GM18526 (cell line): ENCODE measurements around the gene RFX4.

Experiments
- POLR2A ChIP-seq: IDR thresholded peaks from 3 replicates; pipeline ENCODE4 v1.6.1; 2011; ENCODE audit not compliant: insufficient read length; ENCODE audit errors: extremely low read depth

RFX4 gene

GRCh38 chr12:106721915-106722314 is 139.1 kb downstream of the RFX4 start:
- TF ChIP-seq POLR2A: no peak

- no peak for TF ChIP-seq POLR2A
Measured at GRCh38 chr12:106722837-106723236, 140.0 kb downstream of the RFX4 start.

- TF ChIP-seq POLR2A: no peak
Measured at GRCh38 chr12:106723416-106723815, 140.6 kb downstream of the RFX4 start.

GRCh38 chr12:106724116-106724515 is 141.3 kb downstream of the RFX4 start:
- TF ChIP-seq POLR2A: no peak

- no peak for TF ChIP-seq POLR2A
Measured at GRCh38 chr12:106724934-106725333, 142.1 kb downstream of the RFX4 start.

- TF ChIP-seq POLR2A: no peak
Measured at GRCh38 chr12:106729611-106730010, 146.8 kb downstream of the RFX4 start.

GRCh38 chr12:106732890-106733289 is 150.1 kb downstream of the RFX4 start:
- no peak for TF ChIP-seq POLR2A

GRCh38 chr12:106733660-106734059 is 150.9 kb downstream of the RFX4 start:
- TF ChIP-seq POLR2A: no peak

GRCh38 chr12:106736051-106736957 is 153.5 kb downstream of the RFX4 start:
- TF ChIP-seq POLR2A: no peak

- TF ChIP-seq POLR2A: no peak
Measured at GRCh38 chr12:106739318-106739717, 156.5 kb downstream of the RFX4 start.

- TF ChIP-seq POLR2A: no peak
Measured at GRCh38 chr12:106739815-106740530, 157.2 kb downstream of the RFX4 start.

GRCh38 chr12:106740818-106741217 is 158.0 kb downstream of the RFX4 start:
- TF ChIP-seq POLR2A: no peak

GRCh38 chr12:106741247-106741646 is 158.4 kb downstream of the RFX4 start:
- TF ChIP-seq POLR2A: no peak

- no peak for TF ChIP-seq POLR2A
Measured at GRCh38 chr12:106743270-106743988, 160.6 kb downstream of the RFX4 start.

GRCh38 chr12:106744600-106744999 is 161.8 kb downstream of the RFX4 start:
- TF ChIP-seq POLR2A: no peak
